Gastroesophageal sphincter (tissue), 3 donors: ENCODE measurements around the gene SEMA4A.

Experiments used
- POLR2A ChIP-seq, 2 donors: fragments of 450-650 bp; IDR thresholded peaks; one replicate each; pipeline ENCODE4 v1.6.1; 2017; ENCODE audit warnings: antibody characterized with exemption in 2 of 2, mild to moderate bottlenecking in 2 of 2, moderate library complexity in 1 of 2
- POLR2AphosphoS5 ChIP-seq: sonication (generic); formaldehyde crosslinking; IDR thresholded peaks from one replicate; pipeline ENCODE4 v1.6.1; 2017; ENCODE audit warnings: antibody characterized with exemption
- TF ChIP-seq, protein P1 (sequence below), 4 experiments: fragments of 200-600 bp in 2 of 4; fragments of 450-650 bp in 2 of 4; sonication (generic) in 1 of 4; IDR thresholded peaks; one replicate each; pipeline ENCODE4 v1.5.1; 2017 to 2019; ENCODE audit warnings: antibody characterized with exemption in 4 of 4, mild to moderate bottlenecking in 2 of 4, moderate library complexity in 2 of 4

DNA sequence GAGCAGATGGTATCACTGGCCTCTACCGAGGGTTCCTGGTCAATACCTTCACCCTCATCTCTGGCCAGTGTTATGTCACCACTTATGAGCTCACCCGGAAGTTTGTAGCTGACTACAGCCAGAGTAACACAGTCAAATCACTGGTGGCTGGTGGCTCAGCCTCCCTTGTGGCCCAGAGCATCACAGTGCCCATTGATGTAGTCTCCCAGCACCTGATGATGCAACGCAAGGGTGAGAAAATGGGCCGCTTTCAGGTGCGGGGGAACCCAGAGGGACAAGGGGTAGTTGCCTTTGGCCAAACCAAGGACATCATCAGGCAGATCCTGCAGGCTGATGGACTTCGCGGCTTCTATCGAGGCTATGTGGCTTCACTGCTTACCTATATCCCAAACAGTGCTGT, 46.7 kb downstream of the SEMA4A start:
- TF ChIP-seq, protein P1, sequence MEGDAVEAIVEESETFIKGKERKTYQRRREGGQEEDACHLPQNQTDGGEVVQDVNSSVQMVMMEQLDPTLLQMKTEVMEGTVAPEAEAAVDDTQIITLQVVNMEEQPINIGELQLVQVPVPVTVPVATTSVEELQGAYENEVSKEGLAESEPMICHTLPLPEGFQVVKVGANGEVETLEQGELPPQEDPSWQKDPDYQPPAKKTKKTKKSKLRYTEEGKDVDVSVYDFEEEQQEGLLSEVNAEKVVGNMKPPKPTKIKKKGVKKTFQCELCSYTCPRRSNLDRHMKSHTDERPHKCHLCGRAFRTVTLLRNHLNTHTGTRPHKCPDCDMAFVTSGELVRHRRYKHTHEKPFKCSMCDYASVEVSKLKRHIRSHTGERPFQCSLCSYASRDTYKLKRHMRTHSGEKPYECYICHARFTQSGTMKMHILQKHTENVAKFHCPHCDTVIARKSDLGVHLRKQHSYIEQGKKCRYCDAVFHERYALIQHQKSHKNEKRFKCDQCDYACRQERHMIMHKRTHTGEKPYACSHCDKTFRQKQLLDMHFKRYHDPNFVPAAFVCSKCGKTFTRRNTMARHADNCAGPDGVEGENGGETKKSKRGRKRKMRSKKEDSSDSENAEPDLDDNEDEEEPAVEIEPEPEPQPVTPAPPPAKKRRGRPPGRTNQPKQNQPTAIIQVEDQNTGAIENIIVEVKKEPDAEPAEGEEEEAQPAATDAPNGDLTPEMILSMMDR (IDR thresholded peaks at IDR 0.05), result no peak
- no peak for TF ChIP-seq POLR2A (IDR thresholded peaks at IDR 0.05)
- TF ChIP-seq POLR2AphosphoS5, result no peak
